AG10803 (cell line): Measurements from ENCODE around the gene UBAC1.
A peak's percentile ranks its signal among the peaks of the same experiment; 100 is the strongest.

Experiments used
- DNase-seq: peaks from one replicate; pipeline ENCODE4 v3.0.0; 2010; ENCODE audit warnings: low read depth
- H3K4me3 ChIP-seq: 2 replicates; pipeline ENCODE4 v1.5.1; 2011; ENCODE audit warnings: mild to moderate bottlenecking, low read length, control low read depth
- CTCF ChIP-seq: conservative IDR thresholded peaks from 2 replicates; pipeline ENCODE4 v1.5.1; 2011; ENCODE audit warnings: mild to moderate bottlenecking, low read length, control low read depth, inconsistent platforms

Gene UBAC1

GRCh38 chr9:135927195-135928013 lies 33.8 kb downstream of the UBAC1 start:
- DNase-seq, result no peak
- TF ChIP-seq CTCF, result no peak
- H3K4me3 ChIP-seq, result no peak overlapping the region

GRCh38 chr9:135926402-135927194 lies 34.6 kb downstream of the UBAC1 start:
- DNase-seq, result peak; percentile 82
- TF ChIP-seq CTCF, result no peak
- H3K4me3 ChIP-seq, result no peak overlapping the region

GRCh38 chr9:135925496-135926133 lies 35.6 kb downstream of the UBAC1 start:
- no peak for TF ChIP-seq CTCF
- no peak for DNase-seq

GRCh38 chr9:135924628-135925338 lies 36.4 kb downstream of the UBAC1 start:
- TF ChIP-seq CTCF, result no peak
- DNase-seq, result peak; percentile 19
- H3K4me3 ChIP-seq, result no peak overlapping the region

More at GRCh38 chr9:135925496-135926133, 35.6 kb downstream of the UBAC1 start:
- H3K4me3 ChIP-seq, result no peak overlapping the region

- no peak overlapping the region for H3K4me3 ChIP-seq
- no peak for DNase-seq
- no peak for TF ChIP-seq CTCF
Observed at GRCh38 chr9:135923508-135923907, 37.7 kb downstream of the UBAC1 start.

GRCh38 chr9:135921749-135922310 lies 39.3 kb downstream of the UBAC1 start:
- no peak for TF ChIP-seq CTCF
- DNase-seq, result no peak

More at GRCh38 chr9:135921749-135922310, 39.3 kb downstream of the UBAC1 start:
- no peak overlapping the region for H3K4me3 ChIP-seq
